AG04450 (cell line): Measurements from ENCODE around the gene LCNL1. TPM values are rescaled to one million over a fixed set of nuclear protein-coding genes. Genes with fewer than 3 reads are reported as not detected.

Experiments
- CTCF ChIA-PET: fragments of 300-600, 350-600 bp; formaldehyde crosslinking; extraction: SDS; loops from one replicate; lab custom pipeline; 2022; ENCODE audit warnings: antibody characterized with exemption, inconsistent platforms; lab: Charles Lee
- POLR2A ChIA-PET: fragments of 350-600 bp; formaldehyde crosslinking; extraction: SDS; loops from one replicate; lab custom pipeline; 2021; ENCODE audit warnings: antibody characterized with exemption, inconsistent platforms; lab: Yijun Ruan, JAX
- DNase-seq: peaks from one replicate; pipeline ENCODE4 v3.0.0-alpha.2; 2011; ENCODE audit warnings: low read depth, low spot score
- H3K27ac ChIP-seq: one replicate; pipeline ENCODE4 v1.5.1; 2012; ENCODE audit warnings: low read depth, low read length, control low read depth
- H3K27me3 ChIP-seq: one replicate; pipeline ENCODE4 v1.6.0; 2012; ENCODE audit warnings: low read length; ENCODE audit not compliant: control insufficient read depth, insufficient read depth
- H3K4me3 ChIP-seq: 2 replicates; pipeline ENCODE4 v1.5.1; 2011; ENCODE audit warnings: mild to moderate bottlenecking, low read depth, low read length, control low read depth
- H3K9me3 ChIP-seq: 2 replicates; pipeline ENCODE4 v1.5.1; 2012; ENCODE audit warnings: low read length; ENCODE audit not compliant: control insufficient read depth, insufficient read depth
- CTCF ChIP-seq: IDR thresholded peaks from 2 replicates; pipeline ENCODE4 v1.5.1; 2011; ENCODE audit warnings: low read depth, low read length, control low read depth, inconsistent platforms
- polyA plus RNA-seq: library from polyadenylated mRNA; depleted of rRNA; stranded (reverse); fragments of >200 nt; gene quantifications from 2 replicates; pipeline ENCODE4 v1.2.3, GENCODE V29; 2011

Gene LCNL1
- polyA plus RNA-seq, 1 experiment: 1.5 TPM

GRCh38 chr9:136978073-136978864 lies 4.5 kb upstream of the LCNL1 start:
- DNase-seq: no peak
- TF ChIP-seq CTCF: no peak
- Histone ChIP-seq H3K27me3 (peaks cover 14% of the 10 kb centered on the region), H3K4me3 (peak overlapping the region; percentile 62), H3K27ac (no peak overlapping the region), H3K9me3 (no peaks in the 10 kb centered on the region; the same call in 1 of the 2 replicates)
- ChIA-PET POLR2A (interaction anchor here (0.6 to 1.0 kb wide), 3 partner anchors 15 to 250 kb away, joined by 3 read pairs; no protein-coding TSS in a partner anchor), CTCF (interaction anchor here (0.6 to 0.9 kb wide), 3 partner anchors 30 to 217 kb away, joined by 3 to 4 read pairs (median 3); partner anchors contain the start of gene AJM1)

- TF ChIP-seq CTCF: no peak
- POLR2A ChIA-PET: interaction anchor here (0.6 to 1.0 kb wide), 2 partner anchors 37 to 251 kb away, joined by 3 read pairs; no protein-coding TSS in a partner anchor
- no peaks in the 10 kb centered on the region; the same call in 1 of the 2 replicates for H3K9me3 ChIP-seq
- no peak overlapping the region for H3K4me3 ChIP-seq
- no peak for DNase-seq
- CTCF ChIA-PET: interaction anchor here (0.7 kb wide), 1 partner anchor 137 kb away, joined by 3 read pairs; the partner anchor contains the start of gene AJM1
- H3K27ac ChIP-seq: no peak overlapping the region
- H3K27me3 ChIP-seq: peaks cover 21% of the 10 kb centered on the region
Observed at GRCh38 chr9:136978865-136979544, 3.8 kb upstream of the LCNL1 start.

GRCh38 chr9:136979769-136980587 lies 2.8 kb upstream of the LCNL1 start:
- no peak for DNase-seq
- no peak for TF ChIP-seq CTCF
- Histone ChIP-seq H3K9me3 (no peaks in the 10 kb centered on the region; the same call in 1 of the 2 replicates), H3K4me3 (no peak overlapping the region), H3K27ac (no peak overlapping the region), H3K27me3 (peaks cover 28% of the 10 kb centered on the region)
- CTCF ChIA-PET: no interaction called here
- POLR2A ChIA-PET: no interaction called here

- Histone ChIP-seq H3K27me3 (peaks cover 37% of the 10 kb centered on the region), H3K4me3 (no peak overlapping the region), H3K9me3 (no peaks in the 10 kb centered on the region; the same call in 1 of the 2 replicates), H3K27ac (no peak overlapping the region)
- POLR2A ChIA-PET: no interaction called here
- DNase-seq: no peak
- no peak for TF ChIP-seq CTCF
- CTCF ChIA-PET: no interaction called here
Observed at GRCh38 chr9:136980669-136981478, 1.9 kb upstream of the LCNL1 start.
